H9 (cell line): Measurements from ENCODE around the gene MRPS17. TPM values are rescaled to one million over a fixed set of nuclear protein-coding genes. Genes with fewer than 3 reads are reported as not detected.

Source experiments
- DNase-seq: peaks from one replicate; pipeline ENCODE4 v3.0.0-alpha.2; 2017
- H2AFZ ChIP-seq: one replicate; pipeline ENCODE4 v1.6.1; 2013; ENCODE audit warnings: mild to moderate bottlenecking, low read length, control low read depth, moderate library complexity
- H2AK5ac ChIP-seq: 2 replicates; pipeline ENCODE4 v1.6.1; 2013; ENCODE audit warnings: low read length, control low read depth, mixed read lengths; ENCODE audit not compliant: insufficient read length
- H2BK120ac ChIP-seq: one replicate; pipeline ENCODE4 v1.6.1; 2013; ENCODE audit warnings: low read depth, mild to moderate bottlenecking, low read length, control low read depth, inconsistent platforms; ENCODE audit not compliant: poor library complexity, severe bottlenecking
- H2BK12ac ChIP-seq: 2 replicates; pipeline ENCODE4 v1.6.1; 2013; ENCODE audit warnings: low read length, control low read depth, mixed read lengths, low read depth; ENCODE audit not compliant: insufficient read length
- H2BK15ac ChIP-seq: 2 replicates; pipeline ENCODE4 v1.6.1; 2013; ENCODE audit warnings: low read depth, low read length, control low read depth
- H2BK20ac ChIP-seq: one replicate; pipeline ENCODE4 v1.6.1; 2013; ENCODE audit warnings: low read depth, mild to moderate bottlenecking, low read length, control low read depth, inconsistent platforms; ENCODE audit not compliant: poor library complexity, severe bottlenecking
- H2BK5ac ChIP-seq: 2 replicates; pipeline ENCODE4 v1.6.1; 2013; ENCODE audit warnings: low read length, control low read depth, mixed read lengths; ENCODE audit not compliant: insufficient read length
- H3K14ac ChIP-seq: 2 replicates; pipeline ENCODE4 v1.6.1; 2013; ENCODE audit warnings: low read length, control low read depth; ENCODE audit not compliant: insufficient read depth
- H3K18ac ChIP-seq: 2 replicates; pipeline ENCODE4 v1.6.1; 2013; ENCODE audit warnings: low read depth, mild to moderate bottlenecking, mixed read lengths, low read length, control low read depth; ENCODE audit not compliant: insufficient read length
- H3K23ac ChIP-seq: 2 replicates; pipeline ENCODE4 v1.6.1; 2013; ENCODE audit warnings: low read length, control low read depth, mixed read lengths, low read depth; ENCODE audit not compliant: insufficient read length
- H3K23me2 ChIP-seq: 2 replicates; pipeline ENCODE4 v1.6.1; 2013; ENCODE audit warnings: low read depth, mild to moderate bottlenecking, mixed read lengths, low read length, control low read depth; ENCODE audit not compliant: insufficient read length, poor library complexity, severe bottlenecking
- H3K27ac ChIP-seq: 2 replicates; pipeline ENCODE4 v1.5.1; 2013; ENCODE audit warnings: low read length, control low read depth, mixed read lengths, low read depth; ENCODE audit not compliant: insufficient read length
- H3K27me3 ChIP-seq: 2 replicates; pipeline ENCODE4 v1.6.1; 2013; ENCODE audit warnings: low read length, control low read depth, inconsistent platforms; ENCODE audit not compliant: insufficient read depth
- H3K4ac ChIP-seq: 2 replicates; pipeline ENCODE4 v1.6.1; 2013; ENCODE audit warnings: low read depth, mild to moderate bottlenecking, control low read depth, inconsistent platforms, low read length, moderate library complexity
- H3K4me1 ChIP-seq: 2 replicates; pipeline ENCODE4 v1.6.1; 2013; ENCODE audit warnings: low read length, control low read depth, inconsistent platforms; ENCODE audit not compliant: insufficient read depth
- H3K4me2 ChIP-seq: 2 replicates; pipeline ENCODE4 v1.6.1; 2013; ENCODE audit warnings: low read length, control low read depth, mixed read lengths; ENCODE audit not compliant: insufficient read length, insufficient read depth
- H3K56ac ChIP-seq: 2 replicates; pipeline ENCODE4 v1.6.1; 2013; ENCODE audit warnings: low read depth, mild to moderate bottlenecking, mixed read lengths, low read length, control low read depth; ENCODE audit not compliant: insufficient read length
- H3K79me1 ChIP-seq: 2 replicates; pipeline ENCODE4 v1.6.1; 2013; ENCODE audit warnings: low read depth, mild to moderate bottlenecking, moderate library complexity, low read length, control low read depth, inconsistent platforms; ENCODE audit not compliant: insufficient read depth, poor library complexity, severe bottlenecking
- H3K79me2 ChIP-seq: 2 replicates; pipeline ENCODE4 v1.6.1; 2013; ENCODE audit warnings: low read length, control low read depth, inconsistent platforms; ENCODE audit not compliant: insufficient read depth
- H3K9ac ChIP-seq: 2 replicates; pipeline ENCODE4 v1.6.1; 2013; ENCODE audit warnings: low read length, control low read depth, mixed read lengths; ENCODE audit not compliant: insufficient read length; ENCODE audit errors: extremely low read depth
- H3K9me3 ChIP-seq: one replicate; pipeline ENCODE4 v1.6.1; 2013; ENCODE audit warnings: low read depth, low read length, inconsistent platforms; ENCODE audit not compliant: control insufficient read depth
- H3T11ph ChIP-seq: one replicate; pipeline ENCODE4 v1.6.1; 2013; ENCODE audit warnings: mild to moderate bottlenecking, low read length, control low read depth, inconsistent platforms
- H4K20me1 ChIP-seq: one replicate; pipeline ENCODE4 v1.6.1; 2013; ENCODE audit not compliant: control insufficient read depth, insufficient read length, insufficient read depth
- H4K5ac ChIP-seq: 2 replicates; pipeline ENCODE4 v1.6.1; 2013; ENCODE audit warnings: low read depth, mild to moderate bottlenecking, mixed read lengths, low read length, control low read depth; ENCODE audit not compliant: insufficient read length
- H4K8ac ChIP-seq: replicated peaks from 2 replicates; pipeline ENCODE4 v1.6.1; 2013; ENCODE audit warnings: low read length, control low read depth, mixed read lengths, low read depth; ENCODE audit not compliant: insufficient read length
- H4K91ac ChIP-seq: 2 replicates; pipeline ENCODE4 v1.6.1; 2013; ENCODE audit warnings: low read depth, mild to moderate bottlenecking, moderate library complexity, mixed read lengths, low read length, control low read depth; ENCODE audit not compliant: insufficient read length
- H3K27ac Mint-ChIP-seq, 3 experiments: 2 replicates in 2 of 3; 3 replicates in 1 of 3; pipeline ENCODE4 v1.8.0; 2020 to 2021; ENCODE audit warnings: mixed read lengths in 3 of 3, mild to moderate bottlenecking in 1 of 3, moderate library complexity in 1 of 3
- H3K27me3 Mint-ChIP-seq: 2 replicates; pipeline ENCODE4 v1.8.0; 2021; ENCODE audit warnings: low read depth, mild to moderate bottlenecking, moderate library complexity, mixed read lengths
- H3K36me3 Mint-ChIP-seq, 3 experiments: 2 replicates in 2 of 3; 3 replicates in 1 of 3; pipeline ENCODE4 v1.8.0; 2020 to 2021; ENCODE audit warnings: low read depth in 3 of 3, mixed read lengths in 3 of 3; ENCODE audit not compliant: insufficient read depth in 1 of 3
- H3K4me1 Mint-ChIP-seq, 2 experiments: 2 replicates each; pipeline ENCODE4 v1.8.0; 2020; ENCODE audit warnings: mixed read lengths in 2 of 2
- H3K4me3 Mint-ChIP-seq, 2 experiments: 2 replicates in 1 of 2; 3 replicates in 1 of 2; pipeline ENCODE4 v1.8.0; 2020 to 2021; ENCODE audit warnings: mild to moderate bottlenecking in 2 of 2, mixed read lengths in 2 of 2, moderate library complexity in 1 of 2
- H3K9me3 Mint-ChIP-seq, 2 experiments: 2 replicates in 1 of 2; 3 replicates in 1 of 2; pipeline ENCODE4 v1.8.0; 2020; ENCODE audit warnings: mild to moderate bottlenecking in 2 of 2, mixed read lengths in 2 of 2, moderate library complexity in 1 of 2
- WGBS: extraction: QIAGEN DNeasy Blood & Tissue Kit; methylation state at CpG from one replicate; pipeline ENCODE4 v1.1.7; 2013; ENCODE audit warnings: missing lambda C conversion rate, low lambda C conversion rate, mixed read lengths; ENCODE audit not compliant: insufficient read length; ENCODE audit errors: extremely low coverage; 5-methylcytosine and 5-hydroxymethylcytosine counted together
- total RNA-seq: library from RNA; stranded (reverse); gene quantifications from 2 replicates; pipeline ENCODE4 v1.2.1, GENCODE V29; 2021
- TF ChIP-seq, protein P1 (sequence below): fragments of 200-600 bp; sonication (generic); conservative IDR thresholded peaks from 3 replicates; pipeline ENCODE4 v1.8.0; 2021; ENCODE audit warnings: antibody characterized with exemption, mild to moderate bottlenecking

The MRPS17 gene
- total RNA-seq, 1 experiment from 2014 or later = 28.0 TPM

DNA sequence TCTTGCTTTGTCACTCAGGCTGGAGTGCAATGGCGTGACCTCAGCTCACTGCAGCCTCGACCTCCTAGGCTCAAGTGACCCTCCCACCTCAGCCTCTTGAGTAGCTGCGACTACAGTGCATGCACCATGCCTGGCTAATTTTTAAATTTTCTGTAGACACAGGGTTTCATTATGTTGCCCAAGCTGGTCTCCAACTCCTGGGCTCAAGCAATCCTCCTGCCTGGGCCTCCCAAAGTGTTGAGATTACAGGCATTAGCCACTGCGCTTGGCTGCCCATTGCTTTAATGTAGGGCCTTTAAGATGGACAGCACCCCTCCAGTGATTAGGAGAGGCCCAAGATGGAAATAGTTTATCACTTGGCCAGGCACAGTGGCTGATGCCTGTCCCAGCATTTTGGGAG is 52.1 kb downstream of the MRPS17 start:
- no peaks in the 10 kb centered on the region for H3K9me3 Mint-ChIP-seq
- Histone ChIP-seq H2BK15ac (no peak overlapping the region), H3K9me3 (no peaks in the 10 kb centered on the region), H2BK5ac (no peak overlapping the region), H3K9ac (no peak overlapping the region), H3K79me2 (no peaks in the 10 kb centered on the region), H2AFZ (no peak overlapping the region), H3K14ac (no peak overlapping the region), H4K8ac (no peak overlapping the region), H2BK12ac (no peak overlapping the region), H2BK120ac (no peak overlapping the region), H4K5ac (no peak overlapping the region), H3K27ac (no peak overlapping the region), H4K20me1 (no peaks in the 10 kb centered on the region), H2AK5ac (no peak overlapping the region), H3K23me2 (no peaks in the 10 kb centered on the region), H3K4me2 (no peak overlapping the region), H3T11ph (no peak overlapping the region), H3K79me1 (no peaks in the 10 kb centered on the region), H3K56ac (no peak overlapping the region), H2BK20ac (no peak overlapping the region), H3K4me1 (no peaks in the 10 kb centered on the region), H3K23ac (no peak overlapping the region), H3K18ac (no peak overlapping the region), H4K91ac (no peak overlapping the region), H3K27me3 (no peaks in the 10 kb centered on the region), H3K4ac (no peak overlapping the region)
- H3K4me3 Mint-ChIP-seq = no peak overlapping the region
- H3K27ac Mint-ChIP-seq = peak overlapping the region in 1 of 3 experiments; percentile 35; a peak in 1 of 7 replicates
- no peaks in the 10 kb centered on the region for H3K4me1 Mint-ChIP-seq
- no peaks in the 10 kb centered on the region for H3K27me3 Mint-ChIP-seq
- TF ChIP-seq, protein P1, sequence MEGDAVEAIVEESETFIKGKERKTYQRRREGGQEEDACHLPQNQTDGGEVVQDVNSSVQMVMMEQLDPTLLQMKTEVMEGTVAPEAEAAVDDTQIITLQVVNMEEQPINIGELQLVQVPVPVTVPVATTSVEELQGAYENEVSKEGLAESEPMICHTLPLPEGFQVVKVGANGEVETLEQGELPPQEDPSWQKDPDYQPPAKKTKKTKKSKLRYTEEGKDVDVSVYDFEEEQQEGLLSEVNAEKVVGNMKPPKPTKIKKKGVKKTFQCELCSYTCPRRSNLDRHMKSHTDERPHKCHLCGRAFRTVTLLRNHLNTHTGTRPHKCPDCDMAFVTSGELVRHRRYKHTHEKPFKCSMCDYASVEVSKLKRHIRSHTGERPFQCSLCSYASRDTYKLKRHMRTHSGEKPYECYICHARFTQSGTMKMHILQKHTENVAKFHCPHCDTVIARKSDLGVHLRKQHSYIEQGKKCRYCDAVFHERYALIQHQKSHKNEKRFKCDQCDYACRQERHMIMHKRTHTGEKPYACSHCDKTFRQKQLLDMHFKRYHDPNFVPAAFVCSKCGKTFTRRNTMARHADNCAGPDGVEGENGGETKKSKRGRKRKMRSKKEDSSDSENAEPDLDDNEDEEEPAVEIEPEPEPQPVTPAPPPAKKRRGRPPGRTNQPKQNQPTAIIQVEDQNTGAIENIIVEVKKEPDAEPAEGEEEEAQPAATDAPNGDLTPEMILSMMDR = no peak
- peaks cover 2 to 13% (median 3%) of the 10 kb centered on the region in 3 experiments; a peak in 4 of 7 replicates for H3K36me3 Mint-ChIP-seq
- DNase-seq = no peak
- no CpG with 5 or more reads among the region's 4 CpGs for WGBS

Other genes with a start within 250 kb of the MRPS17 start
- not detected in 2 replicates for gene SEPTIN14, start 89.1 kb upstream of the MRPS17 start, total RNA-seq
- gene ZNF713, start 64.4 kb upstream of the MRPS17 start, total RNA-seq = 2.3 and 3.6 TPM in 2 replicates
- 39.7 and 40.7 TPM in 2 replicates for gene NIPSNAP2, start 12.7 kb downstream of the MRPS17 start, total RNA-seq
- gene PSPH, start 99.6 kb downstream of the MRPS17 start, total RNA-seq = 51.4 and 52.1 TPM in 2 replicates
- 303 and 310 TPM in 2 replicates for gene CCT6A, start 99.9 kb downstream of the MRPS17 start, total RNA-seq
- gene SUMF2, start 112.4 kb downstream of the MRPS17 start, total RNA-seq = 82.5 and 89.2 TPM in 2 replicates
- gene PHKG1, start 141.1 kb downstream of the MRPS17 start, total RNA-seq = 0.42 and 0.64 TPM in 2 replicates
- gene CHCHD2, start 154.6 kb downstream of the MRPS17 start, total RNA-seq = 215 and 218 TPM in 2 replicates
- gene NUPR2, start 164.5 kb downstream of the MRPS17 start, total RNA-seq = not detected in 2 replicates